ENCODE data around the gene KCNC4. TPM values are rescaled to one million over a fixed set of nuclear protein-coding genes. Genes with fewer than 3 reads are reported as not detected.

Gene KCNC4
- total and polyA plus RNA-seq, 12 donors = 1.1 to 14.4 (median 9.3) TPM

DNA sequence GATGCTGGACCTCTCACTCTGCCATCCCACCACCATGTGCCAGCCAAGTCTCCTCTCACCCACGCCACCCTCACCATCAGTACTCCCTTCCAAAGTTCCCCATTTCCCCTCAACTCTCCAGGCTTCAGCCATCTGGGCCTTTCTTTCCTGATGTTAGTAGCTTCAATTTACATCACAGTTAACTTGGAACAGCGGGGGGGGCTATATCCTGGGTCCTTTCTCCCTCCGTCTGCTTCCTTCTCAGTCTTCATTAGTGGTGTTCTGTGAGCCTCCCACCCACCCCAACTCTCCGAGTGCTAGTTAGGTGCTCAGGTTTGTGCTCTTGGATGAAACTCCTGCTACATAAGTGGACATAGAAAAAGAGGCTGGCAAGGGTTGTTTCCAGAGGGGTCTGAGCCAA, 31.9 kb downstream of the KCNC4 start:
- 81 to 93% (median 86%) methylated on average over 4 of the region's 4 CpGs for WGBS, 4 donors
- H3K36me3 ChIP-seq (replicated peaks in 1 of 2) = no peaks in the 10 kb centered on the region
- no peak overlapping the region for H3K4me3 ChIP-seq
- DNase-seq = no peak
- intact Hi-C loops (cut with DNase I) = no loop called here
- no peaks in the 10 kb centered on the region for H3K9me3 ChIP-seq (replicated peaks in 1 of 3)
- H3K27ac ChIP-seq = no peak overlapping the region
- TF ChIP-seq CTCF (IDR thresholded peaks at IDR 0.05) = no peak
- TF ChIP-seq POLR2A (IDR thresholded peaks at IDR 0.05) = no peak
- H3K4me1 ChIP-seq (replicated peaks in 1 of 2) = no peaks in the 10 kb centered on the region
- no peaks in the 10 kb centered on the region for H3K27me3 ChIP-seq

DNA sequence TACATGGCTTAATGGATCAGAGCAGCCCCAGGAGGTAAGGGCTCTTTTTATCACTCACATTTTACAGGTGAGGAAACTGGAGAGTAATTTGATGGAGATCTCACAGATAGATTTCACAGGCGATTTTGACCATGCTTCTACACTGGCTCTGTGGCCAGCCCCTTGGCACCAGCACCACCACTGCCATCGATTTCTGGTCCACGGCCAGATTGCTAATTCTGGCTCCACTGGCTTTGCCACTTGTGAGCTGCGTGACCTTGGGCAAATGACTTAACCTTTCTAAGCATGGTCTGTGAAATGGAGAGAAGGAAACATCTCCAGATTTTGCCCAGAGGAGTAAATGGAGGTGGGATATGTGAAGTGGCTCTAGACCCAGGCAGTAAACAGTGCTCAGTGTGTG, 32.6 kb downstream of the KCNC4 start:
- Histone ChIP-seq H3K27me3 (no peaks in the 10 kb centered on the region), H3K4me1 (replicated peaks in 1 of 2) (no peaks in the 10 kb centered on the region), H3K36me3 (replicated peaks in 1 of 2) (no peaks in the 10 kb centered on the region), H3K4me3 (no peak overlapping the region), H3K9me3 (replicated peaks in 1 of 3) (no peaks in the 10 kb centered on the region), H3K27ac (no peak overlapping the region)
- TF ChIP-seq POLR2A (IDR thresholded peaks at IDR 0.05) (no peak), CTCF (IDR thresholded peaks at IDR 0.05) (no peak)
- intact Hi-C loops (cut with DNase I) = no loop called here
- 73 to 79% (median 73%) methylated on average over 4 of the region's 4 CpGs for WGBS, 4 donors
- no peak for DNase-seq

DNA sequence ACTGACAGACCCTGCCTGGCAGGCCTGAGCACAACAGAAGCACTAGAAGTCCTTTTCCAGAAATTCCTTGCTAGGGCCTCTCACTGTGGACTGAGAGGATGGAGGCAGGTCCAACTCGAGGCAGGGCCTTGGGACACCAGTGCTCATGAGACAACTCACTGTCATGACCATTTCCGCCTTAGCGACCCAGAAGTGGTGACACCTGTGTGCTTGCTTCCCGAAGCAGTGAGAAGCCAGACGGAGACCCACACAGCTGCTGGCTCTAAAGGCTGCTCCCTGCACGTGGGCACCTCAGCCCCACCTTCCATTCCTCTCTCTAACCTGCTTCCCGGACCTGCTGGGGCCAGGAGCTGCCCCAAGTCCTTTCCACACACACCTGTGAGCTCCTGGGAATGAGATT, 33.0 kb downstream of the KCNC4 start:
- Histone ChIP-seq H3K9me3 (replicated peaks in 1 of 3) (no peaks in the 10 kb centered on the region), H3K27me3 (no peaks in the 10 kb centered on the region), H3K27ac (no peak overlapping the region), H3K36me3 (replicated peaks in 1 of 2) (no peaks in the 10 kb centered on the region), H3K4me3 (no peak overlapping the region), H3K4me1 (replicated peaks in 1 of 2) (no peaks in the 10 kb centered on the region)
- TF ChIP-seq POLR2A (IDR thresholded peaks at IDR 0.05) = no peak
- TF ChIP-seq CTCF (IDR thresholded peaks at IDR 0.05) = no peak
- no peak for DNase-seq
- intact Hi-C loops (cut with DNase I) = no loop called here
- WGBS, 4 donors = 65 to 74% (median 69%) methylated on average over 7 of the region's 7 CpGs

DNA sequence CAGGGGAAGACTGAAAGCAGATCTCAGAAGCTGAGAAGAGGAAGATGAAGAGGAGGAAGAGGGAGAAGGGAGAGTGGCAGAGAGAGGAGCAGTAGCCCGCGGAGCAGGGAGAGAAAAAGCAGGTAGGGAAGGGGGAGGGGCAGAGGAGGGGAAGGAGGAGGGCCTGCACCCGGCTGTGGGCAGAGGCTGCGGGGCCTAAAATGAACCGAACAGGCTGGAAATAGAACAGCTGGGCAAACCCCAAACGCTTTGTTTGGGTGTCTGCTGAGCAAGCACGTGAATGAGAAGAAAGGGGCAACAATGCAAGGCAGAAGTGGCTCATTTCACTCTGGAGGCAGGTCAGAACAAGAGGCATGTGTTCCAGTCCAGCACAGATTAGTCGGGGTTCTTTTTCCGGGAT, 33.5 kb downstream of the KCNC4 start:
- H3K4me3 ChIP-seq = no peak overlapping the region
- H3K9me3 ChIP-seq (replicated peaks in 1 of 3) = no peaks in the 10 kb centered on the region
- WGBS, 4 donors = 51 to 63% (median 53%) methylated on average over 9 of the region's 9 CpGs
- H3K36me3 ChIP-seq (replicated peaks in 1 of 2) = no peaks in the 10 kb centered on the region
- H3K27me3 ChIP-seq = no peaks in the 10 kb centered on the region
- H3K27ac ChIP-seq = no peak overlapping the region
- H3K4me1 ChIP-seq (replicated peaks in 1 of 2) = no peaks in the 10 kb centered on the region
- TF ChIP-seq CTCF (IDR thresholded peaks at IDR 0.05) (no peak), POLR2A (IDR thresholded peaks at IDR 0.05) (no peak)
- intact Hi-C loops (cut with DNase I) = no loop called here
- no peak for DNase-seq
